ENCODE results near the gene ELFN2.

ELFN2 gene

GRCh38 chr22:37453696-37454095 is 26.4 kb upstream of the ELFN2 start:
- TF ChIP-seq TCF12 (IDR thresholded peaks at IDR 0.05; ENCODE audit: low read depth) (no peak), ZBTB7A (IDR thresholded peaks at IDR 0.05; ENCODE audit: low read depth) (no peak), MAX (IDR thresholded peaks at IDR 0.05) (no peak), YY1 (IDR thresholded peaks at IDR 0.05; ENCODE audit: low read depth) (no peak), RAD21 (IDR thresholded peaks at IDR 0.05; ENCODE audit: low read depth) (no peak), CREB1 (IDR thresholded peaks at IDR 0.05; ENCODE audit: low read depth) (no peak), EP300 (IDR thresholded peaks at IDR 0.05; ENCODE audit: borderline replicate concordance) (no peak), FOXM1 (IDR thresholded peaks at IDR 0.05; ENCODE audit: borderline replicate concordance, low read depth) (no peak), TEAD4 (IDR thresholded peaks at IDR 0.05) (no peak), REST (IDR thresholded peaks at IDR 0.05; ENCODE audit: low read depth) (no peak)

- TF ChIP-seq CEBPB (IDR thresholded peaks at IDR 0.05) (no peak), TEAD4 (IDR thresholded peaks at IDR 0.05) (no peak), TAF1 (IDR thresholded peaks at IDR 0.05; ENCODE audit: low read depth) (no peak), TCF12 (IDR thresholded peaks at IDR 0.05; ENCODE audit: low read depth) (no peak), RAD21 (IDR thresholded peaks at IDR 0.05; ENCODE audit: low read depth) (no peak), CREB1 (IDR thresholded peaks at IDR 0.05; ENCODE audit: low read depth) (no peak), REST (IDR thresholded peaks at IDR 0.05; ENCODE audit: low read depth) (no peak), EGR1 (IDR thresholded peaks at IDR 0.05) (no peak), USF1 (IDR thresholded peaks at IDR 0.05) (no peak), EP300 (IDR thresholded peaks at IDR 0.05; ENCODE audit: borderline replicate concordance) (no peak), ZBTB7A (IDR thresholded peaks at IDR 0.05; ENCODE audit: low read depth) (no peak), NFIC (IDR thresholded peaks at IDR 0.05) (no peak)
Measured at GRCh38 chr22:37451218-37451617, 23.9 kb upstream of the ELFN2 start.

GRCh38 chr22:37449331-37450001 is 22.2 kb upstream of the ELFN2 start:
- TF ChIP-seq CEBPB (IDR thresholded peaks at IDR 0.05) (no peak), FOXM1 (IDR thresholded peaks at IDR 0.05; ENCODE audit: borderline replicate concordance, low read depth) (no peak)

GRCh38 chr22:37448516-37449127 is 21.3 kb upstream of the ELFN2 start:
- TF ChIP-seq REST (IDR thresholded peaks at IDR 0.05; ENCODE audit: low read depth): no peak
- TF ChIP-seq TCF12 (IDR thresholded peaks at IDR 0.05; ENCODE audit: low read depth): no peak
- TF ChIP-seq TEAD4 (IDR thresholded peaks at IDR 0.05): no peak
- no peak for TF ChIP-seq YY1 (IDR thresholded peaks at IDR 0.05; ENCODE audit: low read depth)
- no peak for TF ChIP-seq MAX (IDR thresholded peaks at IDR 0.05)
- TF ChIP-seq NFIC (IDR thresholded peaks at IDR 0.05): no peak
- no peak for TF ChIP-seq CREB1 (IDR thresholded peaks at IDR 0.05; ENCODE audit: low read depth)
- TF ChIP-seq RAD21 (IDR thresholded peaks at IDR 0.05; ENCODE audit: low read depth): no peak
- TF ChIP-seq ZBTB7A (IDR thresholded peaks at IDR 0.05; ENCODE audit: low read depth): no peak
- TF ChIP-seq EP300 (IDR thresholded peaks at IDR 0.05; ENCODE audit: borderline replicate concordance): no peak
- TF ChIP-seq CEBPB (IDR thresholded peaks at IDR 0.05): no peak
- TF ChIP-seq TAF1 (IDR thresholded peaks at IDR 0.05; ENCODE audit: low read depth): no peak
- no peak for TF ChIP-seq FOXM1 (IDR thresholded peaks at IDR 0.05; ENCODE audit: borderline replicate concordance, low read depth)
- TF ChIP-seq USF1 (IDR thresholded peaks at IDR 0.05): no peak
- TF ChIP-seq EGR1 (IDR thresholded peaks at IDR 0.05): no peak

All from Ishikawa (cell line).